Liver (tissue), 3 donors: ENCODE measurements around the gene SEMA3E.

Source experiments
- FOXA1 ChIP-seq: IDR thresholded peaks from 2 replicates; pipeline ENCODE4 v1.6.1; 2016; ENCODE audit warnings: antibody characterized with exemption
- HNF4G ChIP-seq: IDR thresholded peaks from 2 replicates; pipeline ENCODE4 v1.6.1; 2016; ENCODE audit warnings: antibody characterized with exemption
- RXRA ChIP-seq, 2 donors: IDR thresholded peaks; 2 replicates each; pipeline ENCODE4 v1.6.1; 2017 to 2018; ENCODE audit warnings: antibody characterized with exemption in 2 of 2, mild to moderate bottlenecking in 1 of 2
- SP1 ChIP-seq: IDR thresholded peaks from 2 replicates; pipeline ENCODE4 v1.6.1; 2018; ENCODE audit warnings: antibody characterized with exemption, mild to moderate bottlenecking
- TF ChIP-seq, protein P1 (sequence below): fragments of 150-350 bp; IDR thresholded peaks from 2 replicates; pipeline ENCODE4 v1.5.1; 2017; ENCODE audit warnings: improper control_type of control experiment, low read depth, low read length; ENCODE audit not compliant: missing input control
- TF ChIP-seq, protein P2 (sequence below): IDR thresholded peaks from 2 replicates; pipeline ENCODE4 v1.6.1; 2016; ENCODE audit warnings: antibody characterized with exemption
- TF ChIP-seq, protein P3 (sequence below): IDR thresholded peaks from 2 replicates; pipeline ENCODE4 v1.6.1; 2016; ENCODE audit warnings: antibody characterized with exemption, mild to moderate bottlenecking
- donor health status: healthy.
- donor health status: healthy.

GRCh38 chr7:83546586-83546985 lies 102.4 kb downstream of the SEMA3E start:
- TF ChIP-seq, protein P1, sequence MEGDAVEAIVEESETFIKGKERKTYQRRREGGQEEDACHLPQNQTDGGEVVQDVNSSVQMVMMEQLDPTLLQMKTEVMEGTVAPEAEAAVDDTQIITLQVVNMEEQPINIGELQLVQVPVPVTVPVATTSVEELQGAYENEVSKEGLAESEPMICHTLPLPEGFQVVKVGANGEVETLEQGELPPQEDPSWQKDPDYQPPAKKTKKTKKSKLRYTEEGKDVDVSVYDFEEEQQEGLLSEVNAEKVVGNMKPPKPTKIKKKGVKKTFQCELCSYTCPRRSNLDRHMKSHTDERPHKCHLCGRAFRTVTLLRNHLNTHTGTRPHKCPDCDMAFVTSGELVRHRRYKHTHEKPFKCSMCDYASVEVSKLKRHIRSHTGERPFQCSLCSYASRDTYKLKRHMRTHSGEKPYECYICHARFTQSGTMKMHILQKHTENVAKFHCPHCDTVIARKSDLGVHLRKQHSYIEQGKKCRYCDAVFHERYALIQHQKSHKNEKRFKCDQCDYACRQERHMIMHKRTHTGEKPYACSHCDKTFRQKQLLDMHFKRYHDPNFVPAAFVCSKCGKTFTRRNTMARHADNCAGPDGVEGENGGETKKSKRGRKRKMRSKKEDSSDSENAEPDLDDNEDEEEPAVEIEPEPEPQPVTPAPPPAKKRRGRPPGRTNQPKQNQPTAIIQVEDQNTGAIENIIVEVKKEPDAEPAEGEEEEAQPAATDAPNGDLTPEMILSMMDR = no peak
- TF ChIP-seq FOXA1 = no peak
- TF ChIP-seq, protein P2, sequence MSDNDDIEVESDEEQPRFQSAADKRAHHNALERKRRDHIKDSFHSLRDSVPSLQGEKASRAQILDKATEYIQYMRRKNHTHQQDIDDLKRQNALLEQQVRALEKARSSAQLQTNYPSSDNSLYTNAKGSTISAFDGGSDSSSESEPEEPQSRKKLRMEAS = no peak
- TF ChIP-seq, protein P3, sequence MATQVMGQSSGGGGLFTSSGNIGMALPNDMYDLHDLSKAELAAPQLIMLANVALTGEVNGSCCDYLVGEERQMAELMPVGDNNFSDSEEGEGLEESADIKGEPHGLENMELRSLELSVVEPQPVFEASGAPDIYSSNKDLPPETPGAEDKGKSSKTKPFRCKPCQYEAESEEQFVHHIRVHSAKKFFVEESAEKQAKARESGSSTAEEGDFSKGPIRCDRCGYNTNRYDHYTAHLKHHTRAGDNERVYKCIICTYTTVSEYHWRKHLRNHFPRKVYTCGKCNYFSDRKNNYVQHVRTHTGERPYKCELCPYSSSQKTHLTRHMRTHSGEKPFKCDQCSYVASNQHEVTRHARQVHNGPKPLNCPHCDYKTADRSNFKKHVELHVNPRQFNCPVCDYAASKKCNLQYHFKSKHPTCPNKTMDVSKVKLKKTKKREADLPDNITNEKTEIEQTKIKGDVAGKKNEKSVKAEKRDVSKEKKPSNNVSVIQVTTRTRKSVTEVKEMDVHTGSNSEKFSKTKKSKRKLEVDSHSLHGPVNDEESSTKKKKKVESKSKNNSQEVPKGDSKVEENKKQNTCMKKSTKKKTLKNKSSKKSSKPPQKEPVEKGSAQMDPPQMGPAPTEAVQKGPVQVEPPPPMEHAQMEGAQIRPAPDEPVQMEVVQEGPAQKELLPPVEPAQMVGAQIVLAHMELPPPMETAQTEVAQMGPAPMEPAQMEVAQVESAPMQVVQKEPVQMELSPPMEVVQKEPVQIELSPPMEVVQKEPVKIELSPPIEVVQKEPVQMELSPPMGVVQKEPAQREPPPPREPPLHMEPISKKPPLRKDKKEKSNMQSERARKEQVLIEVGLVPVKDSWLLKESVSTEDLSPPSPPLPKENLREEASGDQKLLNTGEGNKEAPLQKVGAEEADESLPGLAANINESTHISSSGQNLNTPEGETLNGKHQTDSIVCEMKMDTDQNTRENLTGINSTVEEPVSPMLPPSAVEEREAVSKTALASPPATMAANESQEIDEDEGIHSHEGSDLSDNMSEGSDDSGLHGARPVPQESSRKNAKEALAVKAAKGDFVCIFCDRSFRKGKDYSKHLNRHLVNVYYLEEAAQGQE = no peak
- TF ChIP-seq RXRA (IDR thresholded peaks at IDR 0.05) = no peak
- TF ChIP-seq SP1 = no peak
- TF ChIP-seq HNF4G = no peak
